Activated CD8-positive, alpha-beta T cell treated with anti-CD3 and anti-CD28 coated beads for 36 hours (primary cell): ENCODE data around the gene HLA-A. TPM values are rescaled to one million over a fixed set of nuclear protein-coding genes. Genes with fewer than 3 reads are reported as not detected.

ENCODE experiments used
- ATAC-seq: fragments of 200-7000 bp; cut with Tn5 transposase; one replicate; pipeline ENCODE4 v1.10.0; 2021; ENCODE audit warnings: mild to moderate bottlenecking, moderate library complexity
- CTCF ChIA-PET: fragments of 350-600 bp; sonication (Branson Sonifier 250); formaldehyde crosslinking; loops from one replicate; lab custom pipeline; 2021; ENCODE audit warnings: antibody characterized with exemption; lab: Charles Lee
- POLR2A ChIA-PET: fragments of 350-600 bp; sonication (Branson Sonifier 250); formaldehyde crosslinking; loops from one replicate; lab custom pipeline; 2021; ENCODE audit warnings: antibody characterized with exemption; lab: Charles Lee
- DNase-seq: peaks from one replicate; pipeline ENCODE4 v3.0.0-alpha.2; 2020
- H3K27ac Mint-ChIP-seq: one replicate; pipeline ENCODE4 v1.8.0; 2021; ENCODE audit warnings: mild to moderate bottlenecking, mixed read lengths
- H3K27me3 Mint-ChIP-seq: one replicate; pipeline ENCODE4 v1.8.0; 2021; ENCODE audit warnings: mixed read lengths
- H3K36me3 Mint-ChIP-seq: one replicate; pipeline ENCODE4 v1.8.0; 2021; ENCODE audit warnings: low read depth, mixed read lengths
- H3K4me1 Mint-ChIP-seq: one replicate; pipeline ENCODE4 v1.8.0; 2021; ENCODE audit warnings: low read depth, mixed read lengths
- H3K4me3 Mint-ChIP-seq: one replicate; pipeline ENCODE4 v1.8.0; 2021; ENCODE audit warnings: mild to moderate bottlenecking, moderate library complexity, mixed read lengths
- H3K9me3 Mint-ChIP-seq: one replicate; pipeline ENCODE4 v1.8.0; 2021; ENCODE audit warnings: mixed read lengths
- CTCF ChIP-seq: fragments of 200-600 bp; IDR thresholded peaks from one replicate; pipeline ENCODE4 v1.8.0; 2022; ENCODE audit warnings: antibody characterized with exemption, mild to moderate bottlenecking
- intact Hi-C: fragments of 100-400 bp; cut with micrococcal nuclease; formaldehyde crosslinking; loops from one replicate; pipeline ENCODE4 v1.10.0; 2022
- total RNA-seq, 2 experiments: library from RNA; stranded (reverse); gene quantifications; one replicate each; pipeline ENCODE4 v1.2.3, GENCODE V29; 2021

HLA-A gene
- total RNA-seq, 2 experiments from 2014 or later: 1,275 to 1,335 TPM

DNA sequence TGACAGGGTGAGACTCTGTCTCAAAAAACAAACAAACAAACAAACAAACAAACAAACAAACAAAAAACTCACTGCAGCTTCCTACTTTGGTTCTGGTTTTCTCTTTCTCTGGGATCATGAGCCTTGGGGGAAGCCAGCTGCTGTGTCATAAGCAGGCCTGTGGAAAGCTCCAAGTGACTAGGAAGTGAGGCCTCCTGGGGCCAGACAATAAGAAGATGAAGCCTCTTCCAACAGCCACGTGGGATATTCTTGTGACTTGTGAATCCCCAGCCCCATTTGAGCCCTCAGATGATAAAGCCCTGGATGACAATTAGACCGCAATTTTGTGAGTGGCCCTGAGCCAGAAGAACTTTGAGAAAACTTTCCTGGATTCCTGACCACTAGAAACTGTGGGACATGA is 11.4 kb downstream of the HLA-A start:
- Mint-ChIP-seq H3K4me3 (no peak overlapping the region), H3K36me3 (peaks cover 5% of the 10 kb centered on the region), H3K9me3 (no peaks in the 10 kb centered on the region), H3K4me1 (peaks cover 5% of the 10 kb centered on the region), H3K27me3 (no peaks in the 10 kb centered on the region), H3K27ac (no peak overlapping the region)
- ChIA-PET CTCF (interaction anchor here (1.4 kb wide), 1 partner anchor 105 kb away, joined by 4 read pairs; no protein-coding TSS in a partner anchor), POLR2A (no interaction called here)
- ATAC-seq (no peak), DNase-seq (no peak)
- intact Hi-C loops: no loop called here
- no peak for TF ChIP-seq CTCF

GRCh38 chr6:29954272-29954671 is 11.9 kb downstream of the HLA-A start:
- ATAC-seq (no peak), DNase-seq (no peak)
- CTCF ChIA-PET: no interaction called here
- Mint-ChIP-seq H3K9me3 (no peaks in the 10 kb centered on the region), H3K4me3 (no peak overlapping the region), H3K27ac (no peak overlapping the region), H3K4me1 (peaks cover under 1% of the 10 kb centered on the region), H3K27me3 (no peaks in the 10 kb centered on the region), H3K36me3 (peaks cover 2% of the 10 kb centered on the region)
- TF ChIP-seq CTCF: no peak
- intact Hi-C loops: no loop called here
- POLR2A ChIA-PET: interaction anchor here (1.3 kb wide), 1 partner anchor 9 kb away, joined by 5 read pairs; no protein-coding TSS in a partner anchor

DNA sequence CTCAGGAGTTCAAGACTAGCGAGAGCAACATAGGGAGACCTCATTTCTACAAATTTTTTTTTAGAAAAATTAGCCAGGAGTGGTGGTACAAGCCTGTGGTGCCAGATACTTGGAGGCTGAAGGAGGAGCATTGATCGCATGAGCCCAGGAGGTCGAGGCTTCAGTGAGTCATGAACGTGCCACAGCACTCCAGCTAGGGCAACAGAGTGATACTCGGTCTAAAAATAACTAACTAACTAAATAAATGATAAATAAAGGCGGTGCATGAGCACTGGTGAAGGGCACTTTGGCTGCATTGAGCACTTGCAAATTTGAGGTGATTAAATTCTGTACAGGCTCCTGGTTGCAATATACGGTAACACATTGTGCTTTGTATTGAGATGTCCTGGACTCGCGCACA is 13.5 kb downstream of the HLA-A start:
- Mint-ChIP-seq H3K36me3 (no peaks in the 10 kb centered on the region), H3K9me3 (no peaks in the 10 kb centered on the region), H3K27ac (no peak overlapping the region), H3K4me1 (no peaks in the 10 kb centered on the region), H3K27me3 (no peaks in the 10 kb centered on the region), H3K4me3 (no peak overlapping the region)
- ChIA-PET CTCF (no interaction called here), POLR2A (interaction anchor here (1.3 kb wide), 1 partner anchor 10 kb away, joined by 5 read pairs; no protein-coding TSS in a partner anchor)
- TF ChIP-seq CTCF: no peak
- intact Hi-C loops: no loop called here
- DNase-seq (no peak), ATAC-seq (no peak)

DNA sequence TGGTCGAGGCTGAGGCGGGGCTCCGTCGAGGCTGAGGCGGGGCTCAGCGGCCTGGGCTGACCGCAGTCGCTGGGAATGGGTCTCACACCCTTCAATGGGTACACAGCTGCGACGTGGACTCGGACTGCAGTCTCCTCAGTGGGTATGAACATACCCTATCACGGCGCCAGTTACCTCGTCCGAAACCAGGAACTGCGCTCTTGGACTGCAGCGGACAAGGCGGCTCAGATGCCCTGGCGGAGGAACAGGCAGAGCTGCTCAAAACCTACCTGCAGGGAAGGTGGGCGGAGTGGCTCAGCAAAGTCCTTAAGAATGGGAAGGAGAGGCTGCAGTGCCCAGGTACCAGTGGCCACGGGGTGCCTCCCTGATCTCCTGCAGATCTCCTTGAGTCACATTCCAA is 14.2 kb downstream of the HLA-A start:
- no peaks in the 10 kb centered on the region for H3K4me1 Mint-ChIP-seq
- H3K9me3 Mint-ChIP-seq: no peaks in the 10 kb centered on the region
- no peak overlapping the region for H3K4me3 Mint-ChIP-seq
- ChIA-PET CTCF (no interaction called here), POLR2A (no interaction called here)
- no peaks in the 10 kb centered on the region for H3K36me3 Mint-ChIP-seq
- no peak overlapping the region for H3K27ac Mint-ChIP-seq
- DNase-seq (no peak), ATAC-seq (no peak)
- no peaks in the 10 kb centered on the region for H3K27me3 Mint-ChIP-seq
- intact Hi-C loops: no loop called here
- TF ChIP-seq CTCF: no peak

DNA sequence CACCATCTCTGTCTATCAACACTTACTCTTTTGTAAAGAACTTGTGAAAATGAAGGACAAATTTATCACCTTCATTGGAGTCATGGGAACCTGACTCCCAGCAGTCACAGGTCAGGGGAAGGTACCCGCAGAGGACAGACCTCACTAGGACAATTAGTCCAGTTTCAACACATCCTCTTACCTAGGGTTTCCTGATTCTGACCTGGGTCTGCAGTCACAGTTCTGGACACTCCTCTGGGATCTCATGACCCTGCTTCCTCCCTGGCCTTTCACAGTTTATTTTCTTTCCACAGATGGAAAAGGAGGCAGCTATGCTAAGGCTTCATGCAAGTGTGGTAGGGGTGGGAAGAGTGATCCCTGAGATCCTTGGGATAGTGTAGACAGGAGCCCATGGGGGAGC is 15.7 kb downstream of the HLA-A start:
- H3K9me3 Mint-ChIP-seq: no peaks in the 10 kb centered on the region
- intact Hi-C loops: no loop called here
- no peak overlapping the region for H3K27ac Mint-ChIP-seq
- H3K4me1 Mint-ChIP-seq: no peaks in the 10 kb centered on the region
- no peaks in the 10 kb centered on the region for H3K36me3 Mint-ChIP-seq
- no peaks in the 10 kb centered on the region for H3K27me3 Mint-ChIP-seq
- H3K4me3 Mint-ChIP-seq: no peak overlapping the region
- DNase-seq (no peak), ATAC-seq (no peak)
- no peak for TF ChIP-seq CTCF
- CTCF ChIA-PET: no interaction called here
- POLR2A ChIA-PET: interaction anchor here (1.3 kb wide), 1 partner anchor 11 kb away, joined by 4 read pairs; no protein-coding TSS in a partner anchor
